VCaP (cell line): ENCODE results near the gene VDR.

ENCODE experiments used
- H3K27ac ChIP-seq: fragments of 450-650 bp; 2 replicates; pipeline ENCODE4 v1.5.1; 2017
- CTCF ChIP-seq: fragments of 450-650 bp; conservative IDR thresholded peaks from 2 replicates; pipeline ENCODE4 v1.5.1; 2017; ENCODE audit warnings: mild to moderate bottlenecking, moderate library complexity

Gene VDR

GRCh38 chr12:47823422-47824086, 81.2 kb downstream of the VDR start:
- H3K27ac ChIP-seq = no peak overlapping the region
- no peak for TF ChIP-seq CTCF

GRCh38 chr12:47822863-47823262, 81.9 kb downstream of the VDR start:
- no peak overlapping the region for H3K27ac ChIP-seq
- TF ChIP-seq CTCF = no peak

DNA sequence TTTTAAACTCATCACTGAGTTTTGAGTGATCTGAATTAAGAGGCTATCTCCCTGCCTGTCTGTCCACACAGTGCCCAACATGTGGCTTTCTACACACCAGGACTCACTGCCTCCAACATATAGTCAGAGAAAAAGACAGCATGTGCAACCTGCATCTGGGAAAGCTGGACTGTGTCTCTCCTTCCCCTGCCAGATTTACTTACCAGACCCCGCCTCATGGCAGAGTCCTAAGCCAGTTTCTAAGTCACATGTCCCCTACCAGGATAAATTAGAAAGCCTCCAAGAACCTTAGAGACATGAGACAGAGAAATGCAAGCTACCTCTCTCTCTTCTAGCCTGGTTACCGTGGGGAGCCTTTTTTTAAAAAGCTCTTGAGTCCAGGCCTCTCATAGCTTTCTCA, 82.4 kb downstream of the VDR start:
- no peak for TF ChIP-seq CTCF
- H3K27ac ChIP-seq = no peak overlapping the region

DNA sequence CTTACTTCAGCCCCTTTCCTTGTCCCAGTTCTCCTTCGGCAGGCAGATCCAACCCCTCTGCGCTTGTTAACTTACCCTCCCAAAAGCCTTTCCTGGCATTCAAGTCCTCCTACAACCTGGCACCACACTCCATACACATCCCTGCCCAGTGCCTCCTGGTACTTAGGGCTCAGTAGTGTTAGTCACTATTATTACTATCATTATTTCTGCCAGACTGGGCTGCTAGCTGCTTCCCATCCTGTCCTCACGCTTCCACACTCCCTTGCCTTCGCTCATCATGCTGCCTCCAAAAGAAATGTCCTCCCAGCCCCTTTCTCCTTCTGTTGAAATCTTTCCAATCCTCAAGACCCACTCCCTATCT, 83.5 kb downstream of the VDR start:
- H3K27ac ChIP-seq = peak overlapping the region; percentile 94
- no peak for TF ChIP-seq CTCF

DNA sequence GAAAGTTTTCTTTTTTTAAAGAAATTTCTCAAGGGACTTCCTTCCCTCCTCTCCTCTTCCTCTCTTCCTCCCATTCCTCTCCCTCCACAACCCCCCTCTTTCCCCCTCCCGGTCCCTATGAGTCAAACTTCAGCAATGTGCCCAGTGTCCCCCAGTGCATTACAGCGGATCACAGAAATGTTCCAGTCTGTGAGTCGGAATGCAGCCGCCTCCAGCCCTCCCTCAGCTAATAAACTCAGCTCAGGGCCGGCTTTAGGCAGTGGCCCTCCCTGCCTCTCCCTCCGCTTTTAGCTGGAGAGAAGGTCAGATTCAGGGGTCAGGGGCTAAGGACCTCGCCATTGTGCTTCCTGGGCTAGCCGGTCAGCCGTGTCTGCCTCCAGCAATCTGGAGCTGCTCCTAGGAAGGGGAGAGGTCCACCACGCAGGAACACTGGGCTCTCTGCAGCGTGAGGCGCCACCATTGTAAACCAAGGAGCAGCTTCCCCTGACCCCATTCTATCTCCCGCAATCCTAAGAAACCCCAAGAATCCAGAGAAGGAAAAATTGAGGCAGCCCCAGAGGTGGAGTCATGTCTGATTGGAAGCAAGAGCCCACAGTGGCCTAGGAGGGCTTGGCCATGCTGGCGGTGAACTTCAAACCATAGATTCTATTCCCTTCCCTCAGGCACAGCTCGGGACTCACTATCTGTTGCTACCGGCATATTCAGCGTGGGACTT, 84.0 kb downstream of the VDR start:
- H3K27ac ChIP-seq = peak overlapping the region; percentile 94
- TF ChIP-seq CTCF = no peak

DNA sequence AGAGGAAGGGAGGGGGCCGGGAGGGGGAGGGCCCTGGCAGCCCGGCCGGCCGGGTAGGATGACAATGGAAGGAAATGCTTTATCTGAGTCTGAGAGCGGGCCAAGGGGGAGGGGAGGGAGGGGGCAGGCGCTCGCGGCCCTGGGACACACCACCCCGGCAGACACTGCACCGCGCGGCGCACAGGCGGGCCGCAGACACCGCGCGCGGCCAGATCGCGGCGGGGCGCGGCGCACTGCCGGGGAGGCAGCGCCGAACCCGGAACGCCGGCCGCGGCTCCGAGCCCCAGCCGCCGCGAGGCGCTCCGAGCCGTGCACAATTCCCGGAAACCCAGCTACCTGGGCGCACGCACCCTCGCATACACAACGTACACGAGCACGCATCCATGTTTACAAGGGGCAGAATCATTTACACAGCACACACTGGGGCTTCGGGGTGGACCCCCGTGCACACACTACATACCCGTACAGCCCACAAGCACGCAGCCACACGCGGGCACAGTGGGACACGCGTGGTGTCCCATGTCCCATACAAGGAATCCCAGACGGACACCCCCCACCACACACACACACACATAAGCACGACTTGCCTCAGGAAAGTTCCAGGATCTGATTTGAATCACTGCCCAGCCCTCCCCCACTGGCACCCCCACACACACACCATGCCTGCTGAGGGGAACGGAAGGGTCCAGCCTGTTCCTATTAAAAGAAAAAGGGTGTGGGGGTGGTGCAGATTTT, 84.7 kb downstream of the VDR start, which contains the start of gene HDAC7:
HDAC7 (minus strand) TSS at position 8 of the 735 bp plus-strand sequence. CDS start 118 bp downstream, outside the sequence.
- no peak for TF ChIP-seq CTCF
- H3K27ac ChIP-seq = peak within 1 kb of the TSS; percentile 94

DNA sequence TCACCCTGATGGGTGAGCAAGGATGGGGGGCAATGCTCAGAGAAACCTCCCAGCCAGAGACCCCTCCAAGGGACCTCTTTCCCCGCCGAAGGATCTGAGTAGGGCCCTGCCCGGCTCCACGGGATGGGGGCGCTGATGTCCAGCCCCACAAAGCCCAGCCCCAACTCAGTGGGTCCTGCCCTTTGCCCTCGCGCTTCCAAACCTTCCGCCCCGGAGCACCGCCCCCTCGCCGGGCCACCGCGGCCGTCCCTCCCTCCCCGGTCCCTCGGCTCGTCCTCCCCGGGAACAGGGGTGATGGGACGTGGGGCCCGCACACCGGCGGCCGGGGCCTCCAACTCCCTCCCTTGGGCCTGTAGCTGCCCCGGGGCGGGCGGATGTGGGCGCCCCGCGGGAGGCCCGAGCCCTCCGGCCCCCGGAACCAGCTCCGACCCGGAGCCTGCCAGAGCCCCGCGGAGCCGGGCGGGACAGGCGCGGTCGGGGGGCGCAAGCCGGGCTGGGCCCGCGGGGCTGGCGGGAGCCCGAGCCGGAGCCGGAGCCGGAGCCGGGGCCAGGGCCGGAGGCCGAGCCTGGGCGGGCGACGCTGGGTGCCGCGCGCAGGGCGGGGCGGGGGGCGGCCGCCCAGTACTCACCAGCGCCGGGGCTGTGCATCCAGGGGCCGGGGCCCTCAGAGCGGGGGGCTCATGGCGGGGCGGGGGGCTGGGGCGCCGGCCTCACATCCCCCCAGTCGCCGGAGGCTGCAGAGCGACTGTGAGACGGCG, 85.5 kb downstream of the VDR start:
- H3K27ac ChIP-seq = peak overlapping the region; percentile 94
- TF ChIP-seq CTCF = peak; percentile 16; the same call in 1 of the 2 replicates
